ENCODE results near the gene RIBC2.

GRCh38 chr22:45413013-45413367 is 503 bp upstream of the RIBC2 start:
- TF ChIP-seq CTCF (IDR thresholded peaks at IDR 0.05; ENCODE audit: low read length): no peak
- TF ChIP-seq EZH2 (IDR thresholded peaks at IDR 0.05; ENCODE audit: borderline replicate concordance, low read length): no peak

Measured in OCI-LY1 (cell line).